GM12878 (cell line): ENCODE data around the gene CPNE6. TPM values are rescaled to one million over a fixed set of nuclear protein-coding genes. Genes with fewer than 3 reads are reported as not detected.
A peak's percentile ranks its signal among the peaks of the same experiment; 100 is the strongest.

Experiments used
- ATF7 ChIP-seq: fragments of 450-650 bp; IDR thresholded peaks from 2 replicates; pipeline ENCODE4 v1.6.1; 2016; ENCODE audit warnings: low read depth, mild to moderate bottlenecking
- BCL11A ChIP-seq: IDR thresholded peaks from 2 replicates; pipeline ENCODE4 v1.6.1; 2011; ENCODE audit warnings: low read depth, low read length
- BRCA1 ChIP-seq: IDR thresholded peaks from 2 replicates; pipeline ENCODE4 v1.6.1; 2011; ENCODE audit warnings: low read depth, low read length, improper control_type of control experiment
- CBFB ChIP-seq: IDR thresholded peaks from 2 replicates; pipeline ENCODE4 v1.6.1; 2016; ENCODE audit warnings: antibody characterized with exemption, low read depth
- CBX3 ChIP-seq: fragments of 200-600 bp; sonication (generic); IDR thresholded peaks from 2 replicates; pipeline ENCODE4 v1.6.1; 2016; ENCODE audit warnings: low read depth, borderline replicate concordance
- CREB1 ChIP-seq: IDR thresholded peaks from 2 replicates; pipeline ENCODE4 v1.6.1; 2012; ENCODE audit warnings: low read depth, mild to moderate bottlenecking, inconsistent platforms
- EED ChIP-seq: sonication (generic); IDR thresholded peaks from 2 replicates; pipeline ENCODE4 v1.6.1; 2016; ENCODE audit warnings: antibody characterized with exemption, low read depth
- ESRRA ChIP-seq: IDR thresholded peaks from 2 replicates; pipeline ENCODE4 v1.6.1; 2012; ENCODE audit warnings: mild to moderate bottlenecking, low read length, improper control_type of control experiment
- FOS ChIP-seq: IDR thresholded peaks from 3 replicates; pipeline ENCODE4 v1.6.1; 2011; ENCODE audit warnings: borderline replicate concordance; ENCODE audit not compliant: insufficient read length; ENCODE audit errors: extremely low read depth
- HDAC2 ChIP-seq: fragments of 200-600 bp; sonication (generic); IDR thresholded peaks from 2 replicates; pipeline ENCODE4 v1.6.1; 2017
- KDM1A ChIP-seq: fragments of 200-600 bp; sonication (generic); IDR thresholded peaks from 2 replicates; pipeline ENCODE4 v1.6.1; 2016; ENCODE audit warnings: borderline replicate concordance
- LARP7 ChIP-seq: fragments of 450-650 bp; IDR thresholded peaks from 2 replicates; pipeline ENCODE4 v1.6.1; 2017; ENCODE audit warnings: mild to moderate bottlenecking
- MEF2A ChIP-seq: IDR thresholded peaks from 2 replicates; pipeline ENCODE4 v1.6.1; 2011; ENCODE audit warnings: low read depth, mild to moderate bottlenecking, low read length, moderate library complexity; ENCODE audit not compliant: insufficient read depth
- MTA2 ChIP-seq: fragments of 450-650 bp; IDR thresholded peaks from 2 replicates; pipeline ENCODE4 v1.6.1; 2016; ENCODE audit warnings: low read depth, mild to moderate bottlenecking, moderate library complexity
- NBN ChIP-seq: fragments of 450-650 bp; IDR thresholded peaks from 2 replicates; pipeline ENCODE4 v1.6.1; 2016
- PML ChIP-seq: IDR thresholded peaks from 2 replicates; pipeline ENCODE4 v1.6.1; 2012; ENCODE audit warnings: low read length, inconsistent platforms
- POLR2A ChIP-seq: IDR thresholded peaks from 2 replicates; pipeline ENCODE4 v1.6.1; 2011; ENCODE audit warnings: low read depth, mild to moderate bottlenecking, low read length
- POLR2AphosphoS5 ChIP-seq: IDR thresholded peaks from 2 replicates; pipeline ENCODE4 v1.6.1; 2011; ENCODE audit warnings: mild to moderate bottlenecking, low read length, inconsistent platforms
- RELB ChIP-seq: fragments of 450-650 bp; IDR thresholded peaks from 2 replicates; pipeline ENCODE4 v1.6.1; 2017; ENCODE audit warnings: low read depth, mild to moderate bottlenecking, moderate library complexity
- RUNX3 ChIP-seq: IDR thresholded peaks from 2 replicates; pipeline ENCODE4 v1.6.1; 2012; ENCODE audit warnings: low read length, inconsistent platforms
- SIX5 ChIP-seq: IDR thresholded peaks from 2 replicates; pipeline ENCODE4 v1.6.1; 2011; ENCODE audit warnings: mild to moderate bottlenecking, low read depth, low read length, moderate library complexity; ENCODE audit not compliant: severe bottlenecking
- SREBF1 ChIP-seq: IDR thresholded peaks from 2 replicates; pipeline ENCODE4 v1.6.1; 2012; ENCODE audit warnings: mild to moderate bottlenecking, low read length
- STAT3 ChIP-seq: IDR thresholded peaks from 2 replicates; pipeline ENCODE4 v1.6.1; 2011; ENCODE audit warnings: low read depth, low read length, improper control_type of control experiment
- TAF1 ChIP-seq: IDR thresholded peaks from 2 replicates; pipeline ENCODE4 v1.6.1; 2011; ENCODE audit warnings: mild to moderate bottlenecking, low read depth, low read length, borderline replicate concordance
- TCF12 ChIP-seq: IDR thresholded peaks from 2 replicates; pipeline ENCODE4 v1.6.1; 2011; ENCODE audit warnings: low read depth, mild to moderate bottlenecking, low read length
- TCF3 ChIP-seq: IDR thresholded peaks from 2 replicates; pipeline ENCODE4 v1.6.1; 2012; ENCODE audit warnings: low read depth, mild to moderate bottlenecking, low read length, borderline replicate concordance; ENCODE audit not compliant: insufficient read depth
- USF1 ChIP-seq: IDR thresholded peaks from 2 replicates; pipeline ENCODE4 v1.6.1; 2011; ENCODE audit warnings: borderline replicate concordance, low read depth, mild to moderate bottlenecking, moderate library complexity, mixed read lengths, low read length; ENCODE audit not compliant: insufficient read depth; ENCODE audit errors: extremely low read length
- YY1 ChIP-seq: IDR thresholded peaks from 2 replicates; pipeline ENCODE4 v1.6.1; 2011; ENCODE audit warnings: low read depth, mild to moderate bottlenecking, low read length
- ZNF217 ChIP-seq: fragments of 450-650 bp; IDR thresholded peaks from 2 replicates; pipeline ENCODE4 v1.6.1; 2017; ENCODE audit warnings: antibody characterized with exemption, mild to moderate bottlenecking
- ZNF384 ChIP-seq: IDR thresholded peaks from 2 replicates; pipeline ENCODE4 v1.6.1; 2012; ENCODE audit warnings: low read depth, mild to moderate bottlenecking, low read length, improper control_type of control experiment, borderline replicate concordance
- ZZZ3 ChIP-seq: IDR thresholded peaks from 2 replicates; pipeline ENCODE4 v1.6.1; 2011; ENCODE audit warnings: low read depth; ENCODE audit not compliant: control insufficient read depth, insufficient read length
- polyA plus RNA-seq, 11 experiments: library from polyadenylated mRNA; depleted of rRNA in 4 of 11; unstranded in 6 of 11; stranded (reverse) in 5 of 11; fragments of >200 nt; fragmentation: Nextera tagmentation in 4 of 11; fragmentation: Illumina TruSeq in 1 of 11; extraction: Ambion mirVana in 4 of 11; extraction: Trizol in 1 of 11; gene quantifications; 1 replicate in 1 of 11; 2 replicates in 10 of 11; pipeline versions ENCODE4 v1.2.1 to v1.2.3, GENCODE V29; 2011 to 2016; ENCODE audit warnings: inconsistent platforms in 2 of 11, missing spikeins in 2 of 11, low read depth in 1 of 11
- total RNA-seq, 4 experiments: library from RNA; depleted of rRNA in 3 of 4; stranded (reverse); fragments of >200 nt in 3 of 4; fragmentation: Illumina TruSeq in 1 of 4; extraction: Trizol in 1 of 4; gene quantifications; 2 replicates each; pipeline versions ENCODE4 v1.2.1 to v1.2.3, GENCODE V29; 2013 to 2021
- TF ChIP-seq, protein P1 (sequence below): fragments of 450-650 bp; IDR thresholded peaks from 2 replicates; pipeline ENCODE4 v1.6.1; 2017; ENCODE audit warnings: borderline replicate concordance

The CPNE6 gene
- total and polyA plus RNA-seq, 10 of the 15 experiments (the other 5 are each of a cell fraction or from before 2014, with no cell fraction given), result 0.06 to 0.43 (median 0.18) TPM; not detected in 3

DNA sequence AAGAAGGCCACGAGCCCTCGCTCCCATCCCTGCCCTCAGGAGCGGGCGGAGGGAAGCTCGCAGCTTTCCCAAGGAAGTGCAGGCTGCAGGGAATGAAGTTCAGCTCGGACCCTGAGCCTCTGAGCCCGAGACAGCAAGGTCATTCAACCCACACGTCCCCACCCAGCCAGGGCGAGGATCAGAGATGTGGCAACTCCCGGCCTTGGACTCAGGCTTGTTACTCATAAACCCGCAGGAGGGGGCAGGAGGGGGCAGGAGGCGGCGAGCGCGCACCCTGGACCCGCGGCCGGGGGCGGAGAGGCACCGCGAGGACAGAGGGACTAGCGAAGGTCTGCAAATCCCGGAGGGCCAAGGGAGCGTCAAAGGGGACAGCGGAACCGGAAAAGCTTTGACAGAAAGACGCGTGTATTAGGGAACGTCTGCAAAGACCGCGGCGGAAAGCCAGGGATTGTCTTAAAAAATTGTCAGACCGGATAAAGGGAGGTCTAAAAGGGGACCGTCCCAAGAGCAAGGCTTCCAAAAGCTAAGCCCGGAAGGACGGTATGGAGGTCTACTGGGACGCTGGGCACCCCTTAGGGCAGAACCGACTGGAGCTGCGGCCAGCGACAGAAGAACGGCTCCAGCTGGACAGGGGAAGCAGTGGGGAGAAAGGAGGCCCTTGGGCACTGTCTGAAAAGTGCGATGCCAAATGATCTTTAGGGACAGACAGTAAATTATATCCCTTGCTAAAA, 42.6 kb downstream of the CPNE6 start (continued):
- TF ChIP-seq RELB (peak; percentile 98), NBN (peak; percentile 92), CREB1 (peak; percentile 86), TCF12 (0 out of 2 replicates have a peak, but pooled peaks have one; percentile 11), ZZZ3 (no peak), RUNX3 (peak; percentile 70), KDM1A (no peak), USF1 (no peak), POLR2AphosphoS5 (peak; percentile 92), ZNF384 (no peak), HDAC2 (no peak), SREBF1 (no peak), TAF1 (peak; percentile 59; the same call in 1 of the 2 replicates), BRCA1 (peak; percentile 32; the same call in 1 of the 2 replicates), STAT3 (no peak), MTA2 (peak; percentile 56; the same call in 1 of the 2 replicates), YY1 (peak; percentile 77), CBX3 (no peak), EED (0 out of 2 replicates have a peak, but pooled peaks have one; percentile 14), SIX5 (no peak), MEF2A (peak; percentile 37; the same call in 1 of the 2 replicates), ESRRA (peak; percentile 79; the same call in 1 of the 2 replicates), POLR2A (peak; percentile 86), TCF3 (no peak), CBFB (peak; percentile 65), ZNF217 (no peak), ATF7 (peak; percentile 40; the same call in 1 of the 2 replicates), LARP7 (peak; percentile 65; the same call in 1 of the 2 replicates), PML (peak; percentile 91; the same call in 1 of the 2 replicates), BCL11A (no peak), FOS (no peak)
- TF ChIP-seq, protein P1, sequence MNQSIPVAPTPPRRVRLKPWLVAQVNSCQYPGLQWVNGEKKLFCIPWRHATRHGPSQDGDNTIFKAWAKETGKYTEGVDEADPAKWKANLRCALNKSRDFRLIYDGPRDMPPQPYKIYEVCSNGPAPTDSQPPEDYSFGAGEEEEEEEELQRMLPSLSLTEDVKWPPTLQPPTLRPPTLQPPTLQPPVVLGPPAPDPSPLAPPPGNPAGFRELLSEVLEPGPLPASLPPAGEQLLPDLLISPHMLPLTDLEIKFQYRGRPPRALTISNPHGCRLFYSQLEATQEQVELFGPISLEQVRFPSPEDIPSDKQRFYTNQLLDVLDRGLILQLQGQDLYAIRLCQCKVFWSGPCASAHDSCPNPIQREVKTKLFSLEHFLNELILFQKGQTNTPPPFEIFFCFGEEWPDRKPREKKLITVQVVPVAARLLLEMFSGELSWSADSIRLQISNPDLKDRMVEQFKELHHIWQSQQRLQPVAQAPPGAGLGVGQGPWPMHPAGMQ, result no peak
